ENCODE data around the gene FNDC7.
A peak's percentile ranks its signal among the peaks of the same experiment; 100 is the strongest.
"Not testable (repeated sequence)": the region's sequence is repeated elsewhere in the genome, so short reads cannot be mapped to it uniquely, and the experiment has no call there.

FNDC7 gene

GRCh38 chr1:108699375-108700332, 13.1 kb upstream of the FNDC7 start:
- no peak for DNase-seq

- DNase-seq: no peak
Measured at GRCh38 chr1:108701176-108701849, 11.4 kb upstream of the FNDC7 start.

GRCh38 chr1:108702109-108702508, 10.6 kb upstream of the FNDC7 start:
- DNase-seq: not testable (repeated sequence)

- DNase-seq: no peak
Measured at GRCh38 chr1:108703939-108704338, 8.8 kb upstream of the FNDC7 start.

GRCh38 chr1:108704496-108704895, 8.2 kb upstream of the FNDC7 start:
- DNase-seq: no peak

- no peak for DNase-seq
Measured at GRCh38 chr1:108706643-108707042, 6.1 kb upstream of the FNDC7 start.

GRCh38 chr1:108708691-108709660, 3.7 kb upstream of the FNDC7 start:
- no peak for DNase-seq

GRCh38 chr1:108715932-108716331, 3.2 kb downstream of the FNDC7 start:
- DNase-seq: no peak

GRCh38 chr1:108716437-108717230, 3.9 kb downstream of the FNDC7 start:
- DNase-seq: no peak

GRCh38 chr1:108717774-108718316, 5.1 kb downstream of the FNDC7 start:
- DNase-seq: peak; percentile 30

GRCh38 chr1:108718927-108719655, 6.4 kb downstream of the FNDC7 start:
- DNase-seq: no peak

GRCh38 chr1:108719656-108720435, 7.1 kb downstream of the FNDC7 start:
- DNase-seq: no peak

- DNase-seq: no peak
Measured at GRCh38 chr1:108722292-108722691, 9.6 kb downstream of the FNDC7 start.

GRCh38 chr1:108725906-108726305, 13.2 kb downstream of the FNDC7 start:
- no peak for DNase-seq

GRCh38 chr1:108728327-108728923, 15.7 kb downstream of the FNDC7 start:
- no peak for DNase-seq

GRCh38 chr1:108729481-108729880, 16.8 kb downstream of the FNDC7 start:
- DNase-seq: no peak

- no peak for DNase-seq
Measured at GRCh38 chr1:108732398-108732797, 19.7 kb downstream of the FNDC7 start.

- no peak for DNase-seq
Measured at GRCh38 chr1:108734171-108734865, 21.6 kb downstream of the FNDC7 start.

- DNase-seq: no peak
Measured at GRCh38 chr1:108742253-108742652, 29.5 kb downstream of the FNDC7 start.
